Inflammatory macrophage treated with lipopolysaccharide for 4 hours (primary cell): ENCODE data around the gene NPR3.

Experiments used
- DNase-seq: peaks from one replicate; pipeline ENCODE4 v3.0.0-alpha.2; 2020

The NPR3 gene

GRCh38 chr5:32814141-32814540, 103.0 kb downstream of the NPR3 start:
- no peak for DNase-seq

GRCh38 chr5:32814620-32815019, 103.5 kb downstream of the NPR3 start:
- DNase-seq = no peak

DNA sequence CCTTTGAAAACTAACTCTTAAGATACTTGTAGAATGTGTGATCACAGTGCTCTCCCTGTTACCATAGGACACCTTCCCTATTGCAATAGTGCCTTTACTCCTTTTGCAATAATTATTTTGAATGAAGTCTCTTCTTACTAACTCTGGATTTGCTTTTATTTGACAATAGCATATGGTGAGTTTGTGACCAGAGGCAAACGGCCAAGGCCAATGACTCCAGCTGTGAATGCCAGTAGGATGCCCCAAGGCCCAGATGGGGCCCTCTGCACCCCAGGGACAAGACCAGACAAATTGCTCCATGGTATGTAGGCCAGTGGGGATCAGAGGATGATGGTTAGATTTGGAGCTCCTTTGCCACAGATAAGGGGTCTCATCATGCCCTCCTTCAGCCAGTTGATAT, 116.9 kb downstream of the NPR3 start:
- DNase-seq = no peak

DNA sequence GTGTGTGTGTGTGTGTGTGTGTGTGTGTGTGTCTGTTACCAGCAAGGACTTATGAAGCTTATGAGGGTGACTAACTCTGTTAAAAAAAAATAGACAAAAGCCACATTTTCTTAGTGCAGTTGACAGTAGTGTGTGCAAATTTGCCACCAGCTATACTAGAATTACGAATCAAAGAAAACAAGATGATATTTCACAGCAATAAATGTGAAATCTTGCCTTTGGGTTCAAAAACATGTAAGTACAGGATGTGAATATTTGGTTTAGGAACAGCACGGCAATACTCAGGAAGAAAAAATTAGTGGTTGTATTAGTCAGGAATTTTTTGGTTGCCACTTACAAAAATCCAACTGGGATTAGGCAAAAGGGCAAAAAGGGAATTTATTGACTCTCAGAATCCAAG, 117.4 kb downstream of the NPR3 start:
- DNase-seq = no peak

DNA sequence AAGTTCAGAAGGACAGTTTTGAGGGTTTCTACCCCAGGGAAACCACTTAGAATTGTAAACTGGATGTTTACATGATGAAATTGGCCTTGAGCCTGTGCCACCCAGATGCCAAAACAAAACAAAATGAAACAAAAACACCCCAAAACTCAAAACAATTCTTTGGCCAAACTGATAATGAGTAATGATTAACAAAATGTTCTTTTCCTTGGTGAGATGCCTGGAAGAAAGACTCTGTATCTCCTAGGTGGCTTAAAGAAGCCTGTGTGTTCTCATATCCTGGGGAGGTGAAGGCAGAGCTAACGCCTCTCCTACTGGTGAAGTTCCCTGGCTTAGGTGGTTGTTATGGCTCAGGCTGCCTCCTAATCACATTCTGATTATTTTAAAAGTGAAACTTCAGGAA, 120.5 kb downstream of the NPR3 start:
- DNase-seq = no peak

GRCh38 chr5:32833127-32833526, 122.0 kb downstream of the NPR3 start:
- DNase-seq = no peak

GRCh38 chr5:32833663-32834062, 122.5 kb downstream of the NPR3 start:
- DNase-seq = no peak

- no peak for DNase-seq
These were observed 123.1 kb downstream of the NPR3 start for GRCh38 chr5:32834251-32834650.

GRCh38 chr5:32836176-32836575, 125.1 kb downstream of the NPR3 start:
- no peak for DNase-seq

DNA sequence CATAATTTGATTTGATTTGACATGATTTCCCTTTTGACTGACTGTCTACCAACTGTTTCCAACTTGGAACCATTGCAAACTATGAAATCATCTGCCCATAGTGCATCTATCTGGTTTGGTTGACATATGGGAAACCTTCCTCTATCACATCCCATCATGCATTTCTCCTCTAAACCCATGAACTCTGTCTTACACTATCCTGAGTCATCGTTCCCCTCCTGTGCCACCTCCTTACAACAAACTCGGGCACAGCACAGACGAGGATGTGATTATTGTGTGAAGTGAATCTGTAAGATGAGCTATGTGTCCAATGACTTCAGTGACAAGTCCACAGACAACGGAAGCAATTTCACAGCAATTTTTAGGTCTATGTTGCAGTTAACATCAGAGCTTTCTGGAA, 126.1 kb downstream of the NPR3 start:
- DNase-seq = no peak

DNA sequence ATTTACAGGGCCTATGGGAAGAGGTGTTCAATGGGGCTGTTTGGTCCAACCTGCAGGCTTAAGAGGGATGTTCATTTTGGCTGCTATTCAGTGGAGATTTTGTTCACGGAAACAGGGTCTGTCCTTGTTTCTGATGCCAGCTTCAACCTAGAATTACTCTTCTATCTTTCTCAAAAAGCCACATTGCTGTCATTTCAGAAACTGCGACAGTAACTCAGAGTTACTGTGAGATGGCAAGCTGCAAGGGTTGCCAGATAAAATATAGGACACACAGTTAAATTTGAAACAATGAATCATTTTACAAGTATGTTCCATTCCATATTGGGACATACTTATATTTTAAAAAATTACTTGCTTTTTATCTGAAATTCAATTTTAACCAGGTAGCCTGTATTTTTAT, 128.0 kb downstream of the NPR3 start:
- DNase-seq = no peak

DNA sequence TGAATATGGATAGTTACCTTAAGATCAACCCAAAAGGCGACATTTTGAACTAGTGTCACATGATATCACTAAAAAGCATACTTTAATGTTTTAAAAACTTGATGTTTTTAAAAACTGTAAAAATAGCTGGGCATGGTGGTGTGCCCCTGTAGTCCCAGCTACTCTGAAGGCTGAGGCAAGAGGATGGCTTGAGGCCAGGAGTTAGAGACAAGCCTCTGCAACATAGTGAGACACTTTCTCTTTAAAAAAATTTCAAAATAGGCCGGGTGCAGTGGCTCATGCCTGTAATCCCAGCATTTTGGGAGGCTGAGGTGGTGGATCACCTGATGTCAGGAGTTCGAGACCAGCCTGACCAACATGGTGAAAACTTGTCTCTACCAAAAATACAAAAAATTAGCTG, 129.5 kb downstream of the NPR3 start:
- no peak for DNase-seq
